HepG2 (cell line): Measurements from ENCODE around the gene C1RL. TPM values are rescaled to one million over a fixed set of nuclear protein-coding genes. Genes with fewer than 3 reads are reported as not detected.

Experiments
- ATAC-seq: fragments of 200-7000 bp; cut with Tn5 transposase; 3 replicates; pipeline ENCODE4 v1.9.1; 2020; ENCODE audit warnings: mild to moderate bottlenecking, moderate library complexity
- BruUV-seq: library from RNA; stranded (reverse); fragments of 400-500 nt; replicated peaks from 2 replicates; lab custom pipeline; 2021; lab: Mats Ljungman, UMichigan
- CTCF ChIA-PET: fragments of 300-600 bp; formaldehyde crosslinking; extraction: SDS; loops from one replicate; lab custom pipeline; 2021; ENCODE audit warnings: low total read pairs, inconsistent platforms, low intra/inter-chr PET ratio; lab: Yijun Ruan, JAX
- POLR2A ChIA-PET: fragments of 350-600 bp; sonication (Branson Sonifier 250); formaldehyde crosslinking; loops from one replicate; lab custom pipeline; 2020; ENCODE audit warnings: antibody characterized with exemption, inconsistent platforms; lab: Yijun Ruan, JAX
- DNase-seq: peaks from one replicate; pipeline ENCODE4 v3.0.0-alpha.2; 2015; ENCODE audit warnings: low spot score
- FAIRE-seq: peaks from 3 replicates; lab custom pipeline; 2011; peaks lifted over from hg19 to GRCh38; lab: Jason Lieb, UNC
- H2AFZ ChIP-seq: one replicate; pipeline ENCODE4 v1.6.1; 2011; ENCODE audit warnings: low read length, inconsistent platforms
- H3K27ac ChIP-seq: fragments of 300-600 bp; 3 replicates; pipeline ENCODE4 v1.8.0; 2011; ENCODE audit warnings: mixed run types, mild to moderate bottlenecking, mixed read lengths, low read length, inconsistent platforms; ENCODE audit not compliant: insufficient read depth; ENCODE audit errors: extremely low read length
- H3K27me3 ChIP-seq, 2 experiments: fragments of 200-600 bp in 1 of 2; 2 replicates in 1 of 2; 3 replicates in 1 of 2; pipeline versions ENCODE4 v1.6.0 to v1.8.0; 2011; ENCODE audit warnings: low read length in 2 of 2, mild to moderate bottlenecking in 2 of 2, moderate library complexity in 2 of 2, inconsistent platforms in 1 of 2; ENCODE audit not compliant: insufficient read depth in 2 of 2, control insufficient read depth in 1 of 2
- H3K36me3 ChIP-seq, 2 experiments: fragments of 200-600 bp in 1 of 2; replicated peaks in 1 of 2; 2 replicates in 1 of 2; 3 replicates in 1 of 2; pipeline versions ENCODE4 v1.5.1 to v1.8.0; 2011; ENCODE audit warnings: low read length in 2 of 2, inconsistent platforms in 1 of 2; ENCODE audit not compliant: insufficient read depth in 2 of 2, control insufficient read depth in 1 of 2
- H3K4me1 ChIP-seq: 2 replicates; pipeline ENCODE4 v1.5.1; 2012; ENCODE audit warnings: low read length, inconsistent platforms; ENCODE audit not compliant: insufficient read depth
- H3K4me2 ChIP-seq: 2 replicates; pipeline ENCODE4 v1.6.0; 2011; ENCODE audit warnings: low read depth, low read length, inconsistent platforms
- H3K4me3 ChIP-seq, 3 experiments: fragments of 200-600 bp in 1 of 3; sonication (generic), shearing (Covaris generic) in 1 of 3; replicated peaks in 1 of 3; 2 replicates each; pipeline ENCODE4 v1.5.1; 2011 to 2016; ENCODE audit warnings: low read length in 3 of 3, inconsistent platforms in 2 of 3, low read depth in 2 of 3, mild to moderate bottlenecking in 2 of 3, control low read depth in 1 of 3, mixed read lengths in 1 of 3; ENCODE audit not compliant: insufficient read depth in 1 of 3
- H3K79me2 ChIP-seq: one replicate; pipeline ENCODE4 v1.6.1; 2011; ENCODE audit warnings: low read length, inconsistent platforms; ENCODE audit not compliant: insufficient read depth
- H3K9ac ChIP-seq: 2 replicates; pipeline ENCODE4 v1.6.0; 2011; ENCODE audit warnings: mild to moderate bottlenecking, low read depth, low read length, inconsistent platforms; ENCODE audit not compliant: insufficient read depth
- H3K9me3 ChIP-seq: 2 replicates; pipeline ENCODE4 v1.5.1; 2012; ENCODE audit warnings: mild to moderate bottlenecking, low read length
- H4K20me1 ChIP-seq: 2 replicates; pipeline ENCODE4 v1.6.0; 2011; ENCODE audit warnings: inconsistent platforms, mild to moderate bottlenecking, low read length, moderate library complexity; ENCODE audit not compliant: insufficient read depth
- EED ChIP-seq: sonication (generic); formaldehyde crosslinking; IDR thresholded peaks from 2 replicates; pipeline ENCODE4 v1.5.0; 2020; ENCODE audit warnings: mild to moderate bottlenecking, missing genetic modification reagents
- KMT2A ChIP-seq: sonication (generic); formaldehyde crosslinking; IDR thresholded peaks from 2 replicates; pipeline ENCODE4 v1.4.0; 2020; ENCODE audit warnings: missing genetic modification reagents
- MIER3 ChIP-seq: IDR thresholded peaks from 2 replicates; pipeline ENCODE4 v1.6.1; 2016; ENCODE audit warnings: missing compliant biosample characterization, borderline replicate concordance
- NCOA2 ChIP-seq: sonication (generic); formaldehyde crosslinking; IDR thresholded peaks from 2 replicates; pipeline ENCODE4 v1.8.0; 2022; ENCODE audit warnings: inconsistent platforms
- TGIF2 ChIP-seq: IDR thresholded peaks from 2 replicates; pipeline ENCODE4 v1.6.1; 2016; ENCODE audit warnings: control low read depth, missing compliant biosample characterization
- ZFP90 ChIP-seq: sonication (generic); formaldehyde crosslinking; IDR thresholded peaks from 2 replicates; pipeline ENCODE4 v1.8.0; 2022; ENCODE audit warnings: missing genetic modification reagents, mild to moderate bottlenecking, inconsistent platforms, borderline replicate concordance
- ZKSCAN8 ChIP-seq: IDR thresholded peaks from 2 replicates; pipeline ENCODE4 v1.6.1; 2016; ENCODE audit warnings: borderline replicate concordance, missing genetic modification reagents, missing compliant biosample characterization
- WGBS: methylation state at CpG from one replicate; pipeline ENCODE4 v1.1.6; 2017; ENCODE audit warnings: low lambda C conversion rate; 5-methylcytosine and 5-hydroxymethylcytosine counted together
- in situ Hi-C: cut with HindIII; loops from 2 replicates; pipeline ENCODE4 v1.10.0; 2017; ENCODE audit warnings: low pct_unique_long_range_greater_than_20kb; ENCODE audit not compliant: extremely low pct_ligation_motif_present
- intact Hi-C: fragments of 100-400 bp; cut with micrococcal nuclease; formaldehyde crosslinking; loops from one replicate; pipeline ENCODE4 v1.10.0; 2022; ENCODE audit not compliant: unreplicated experiment
- polyA plus RNA-seq, 8 experiments: library from polyadenylated mRNA; depleted of rRNA in 3 of 8; stranded (reverse) in 7 of 8; unstranded in 1 of 8; fragments of >200 nt; fragmentation: Illumina TruSeq in 4 of 8; extraction: Trizol in 4 of 8; gene quantifications; 2 replicates each; pipeline versions ENCODE4 v1.2.1 to v1.2.3, GENCODE V29; 2011 to 2016; ENCODE audit warnings: low read depth in 4 of 8, missing spikeins in 1 of 8, mixed read lengths in 1 of 8; ENCODE audit not compliant: insufficient read depth in 1 of 8
- total RNA-seq, 5 experiments: library from RNA; depleted of rRNA; stranded (reverse); fragments of >200 nt; fragmentation: Illumina TruSeq; extraction: Trizol; gene quantifications; 2 replicates each; pipeline ENCODE4 v1.2.3, GENCODE V29; 2016; ENCODE audit warnings: low read depth in 1 of 5
- TF ChIP-seq, protein P1 (sequence below): sonication (generic); formaldehyde crosslinking; IDR thresholded peaks from 2 replicates; pipeline ENCODE4 v1.8.0; 2022; ENCODE audit warnings: missing genetic modification reagents, mild to moderate bottlenecking, borderline replicate concordance
- TF ChIP-seq, protein P2 (sequence below): sonication (generic); formaldehyde crosslinking; IDR thresholded peaks from 2 replicates; pipeline ENCODE4 v1.5.1; 2020; ENCODE audit warnings: mild to moderate bottlenecking, missing genetic modification reagents, moderate library complexity
- TF ChIP-seq, protein P3 (sequence below): sonication (generic); formaldehyde crosslinking; IDR thresholded peaks from 2 replicates; pipeline ENCODE4 v1.4.0; 2020; ENCODE audit warnings: missing genetic modification reagents
- TF ChIP-seq, protein P4 (sequence below): sonication (generic); formaldehyde crosslinking; IDR thresholded peaks from 2 replicates; pipeline ENCODE4 v1.8.0; 2023; ENCODE audit warnings: mild to moderate bottlenecking, missing genetic modification reagents
- TF ChIP-seq, protein P5 (sequence below): IDR thresholded peaks from 2 replicates; pipeline ENCODE4 v1.6.1; 2018; ENCODE audit warnings: missing genetic modification reagents, mild to moderate bottlenecking, missing compliant biosample characterization
- TF ChIP-seq, protein P6 (sequence below): sonication (generic); formaldehyde crosslinking; IDR thresholded peaks from 2 replicates; pipeline ENCODE4 v1.8.0; 2022; ENCODE audit warnings: low read depth, missing genetic modification reagents

C1RL gene
- total and polyA plus RNA-seq, 2 of the 13 experiments (the other 11 are each of a cell fraction or from before 2014, with no cell fraction given): 28.9 to 53.1 TPM

DNA sequence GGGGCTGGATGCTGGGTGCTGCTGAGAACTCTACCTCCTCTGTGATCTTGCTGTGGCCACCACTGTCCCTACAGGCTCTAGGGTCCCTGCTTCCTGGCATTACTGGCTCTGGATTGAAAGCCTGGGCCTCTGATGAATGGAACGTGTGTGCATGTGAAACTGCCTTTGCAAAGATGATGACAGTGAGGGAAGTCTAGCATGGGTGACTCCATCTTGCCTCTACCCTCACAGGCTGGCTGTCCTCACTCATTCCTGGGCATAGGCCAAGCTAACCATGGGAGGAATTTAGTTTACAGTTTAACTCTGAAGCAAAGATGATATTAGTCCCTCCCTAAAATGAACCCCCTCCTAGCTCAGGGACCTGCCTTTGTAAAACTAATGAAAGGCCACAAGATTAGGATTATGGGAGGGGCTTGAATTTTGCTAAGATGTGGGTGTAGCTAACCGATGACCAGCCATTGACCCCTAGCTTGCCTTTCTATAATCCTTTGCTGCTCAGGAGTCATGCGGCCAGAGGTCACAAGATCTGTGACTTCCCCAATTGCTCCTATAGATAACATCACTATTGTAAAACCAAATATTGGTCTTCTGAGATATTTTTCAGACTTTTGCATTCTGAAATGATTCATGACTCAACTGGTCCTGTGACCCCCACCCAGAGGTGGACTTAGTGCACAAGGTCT, 50.7 kb downstream of the C1RL start:
- peak; percentile 63 for FAIRE-seq
- H3K4me2 ChIP-seq: no peak overlapping the region
- TF ChIP-seq KMT2A (no peak), TGIF2 (CRISPR knock-in tag) (no peak), ZFP90 (no peak), MIER3 (no peak), ZKSCAN8 (CRISPR knock-in tag) (no peak), EED (CRISPR knock-in tag) (no peak), NCOA2 (no peak)
- TF ChIP-seq, protein P1, sequence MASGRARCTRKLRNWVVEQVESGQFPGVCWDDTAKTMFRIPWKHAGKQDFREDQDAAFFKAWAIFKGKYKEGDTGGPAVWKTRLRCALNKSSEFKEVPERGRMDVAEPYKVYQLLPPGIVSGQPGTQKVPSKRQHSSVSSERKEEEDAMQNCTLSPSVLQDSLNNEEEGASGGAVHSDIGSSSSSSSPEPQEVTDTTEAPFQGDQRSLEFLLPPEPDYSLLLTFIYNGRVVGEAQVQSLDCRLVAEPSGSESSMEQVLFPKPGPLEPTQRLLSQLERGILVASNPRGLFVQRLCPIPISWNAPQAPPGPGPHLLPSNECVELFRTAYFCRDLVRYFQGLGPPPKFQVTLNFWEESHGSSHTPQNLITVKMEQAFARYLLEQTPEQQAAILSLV (CRISPR knock-in tag): no peak
- TF ChIP-seq, protein P2, sequence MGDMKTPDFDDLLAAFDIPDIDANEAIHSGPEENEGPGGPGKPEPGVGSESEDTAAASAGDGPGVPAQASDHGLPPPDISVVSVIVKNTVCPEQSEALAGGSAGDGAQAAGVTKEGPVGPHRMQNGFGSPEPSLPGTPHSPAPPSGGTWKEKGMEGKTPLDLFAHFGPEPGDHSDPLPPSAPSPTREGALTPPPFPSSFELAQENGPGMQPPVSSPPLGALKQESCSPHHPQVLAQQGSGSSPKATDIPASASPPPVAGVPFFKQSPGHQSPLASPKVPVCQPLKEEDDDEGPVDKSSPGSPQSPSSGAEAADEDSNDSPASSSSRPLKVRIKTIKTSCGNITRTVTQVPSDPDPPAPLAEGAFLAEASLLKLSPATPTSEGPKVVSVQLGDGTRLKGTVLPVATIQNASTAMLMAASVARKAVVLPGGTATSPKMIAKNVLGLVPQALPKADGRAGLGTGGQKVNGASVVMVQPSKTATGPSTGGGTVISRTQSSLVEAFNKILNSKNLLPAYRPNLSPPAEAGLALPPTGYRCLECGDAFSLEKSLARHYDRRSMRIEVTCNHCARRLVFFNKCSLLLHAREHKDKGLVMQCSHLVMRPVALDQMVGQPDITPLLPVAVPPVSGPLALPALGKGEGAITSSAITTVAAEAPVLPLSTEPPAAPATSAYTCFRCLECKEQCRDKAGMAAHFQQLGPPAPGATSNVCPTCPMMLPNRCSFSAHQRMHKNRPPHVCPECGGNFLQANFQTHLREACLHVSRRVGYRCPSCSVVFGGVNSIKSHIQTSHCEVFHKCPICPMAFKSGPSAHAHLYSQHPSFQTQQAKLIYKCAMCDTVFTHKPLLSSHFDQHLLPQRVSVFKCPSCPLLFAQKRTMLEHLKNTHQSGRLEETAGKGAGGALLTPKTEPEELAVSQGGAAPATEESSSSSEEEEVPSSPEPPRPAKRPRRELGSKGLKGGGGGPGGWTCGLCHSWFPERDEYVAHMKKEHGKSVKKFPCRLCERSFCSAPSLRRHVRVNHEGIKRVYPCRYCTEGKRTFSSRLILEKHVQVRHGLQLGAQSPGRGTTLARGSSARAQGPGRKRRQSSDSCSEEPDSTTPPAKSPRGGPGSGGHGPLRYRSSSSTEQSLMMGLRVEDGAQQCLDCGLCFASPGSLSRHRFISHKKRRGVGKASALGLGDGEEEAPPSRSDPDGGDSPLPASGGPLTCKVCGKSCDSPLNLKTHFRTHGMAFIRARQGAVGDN (CRISPR knock-in tag): peak; percentile 22; the same call in 1 of the 2 replicates
- TF ChIP-seq, protein P3, sequence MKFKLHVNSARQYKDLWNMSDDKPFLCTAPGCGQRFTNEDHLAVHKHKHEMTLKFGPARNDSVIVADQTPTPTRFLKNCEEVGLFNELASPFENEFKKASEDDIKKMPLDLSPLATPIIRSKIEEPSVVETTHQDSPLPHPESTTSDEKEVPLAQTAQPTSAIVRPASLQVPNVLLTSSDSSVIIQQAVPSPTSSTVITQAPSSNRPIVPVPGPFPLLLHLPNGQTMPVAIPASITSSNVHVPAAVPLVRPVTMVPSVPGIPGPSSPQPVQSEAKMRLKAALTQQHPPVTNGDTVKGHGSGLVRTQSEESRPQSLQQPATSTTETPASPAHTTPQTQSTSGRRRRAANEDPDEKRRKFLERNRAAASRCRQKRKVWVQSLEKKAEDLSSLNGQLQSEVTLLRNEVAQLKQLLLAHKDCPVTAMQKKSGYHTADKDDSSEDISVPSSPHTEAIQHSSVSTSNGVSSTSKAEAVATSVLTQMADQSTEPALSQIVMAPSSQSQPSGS: no peak
- TF ChIP-seq, protein P4, sequence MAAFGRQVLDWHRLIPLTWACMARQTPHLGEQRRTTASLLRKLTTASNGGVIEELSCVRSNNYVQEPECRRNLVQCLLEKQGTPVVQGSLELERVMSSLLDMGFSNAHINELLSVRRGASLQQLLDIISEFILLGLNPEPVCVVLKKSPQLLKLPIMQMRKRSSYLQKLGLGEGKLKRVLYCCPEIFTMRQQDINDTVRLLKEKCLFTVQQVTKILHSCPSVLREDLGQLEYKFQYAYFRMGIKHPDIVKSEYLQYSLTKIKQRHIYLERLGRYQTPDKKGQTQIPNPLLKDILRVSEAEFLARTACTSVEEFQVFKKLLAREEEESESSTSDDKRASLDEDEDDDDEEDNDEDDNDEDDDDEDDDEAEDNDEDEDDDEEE: no peak
- TF ChIP-seq, protein P5, sequence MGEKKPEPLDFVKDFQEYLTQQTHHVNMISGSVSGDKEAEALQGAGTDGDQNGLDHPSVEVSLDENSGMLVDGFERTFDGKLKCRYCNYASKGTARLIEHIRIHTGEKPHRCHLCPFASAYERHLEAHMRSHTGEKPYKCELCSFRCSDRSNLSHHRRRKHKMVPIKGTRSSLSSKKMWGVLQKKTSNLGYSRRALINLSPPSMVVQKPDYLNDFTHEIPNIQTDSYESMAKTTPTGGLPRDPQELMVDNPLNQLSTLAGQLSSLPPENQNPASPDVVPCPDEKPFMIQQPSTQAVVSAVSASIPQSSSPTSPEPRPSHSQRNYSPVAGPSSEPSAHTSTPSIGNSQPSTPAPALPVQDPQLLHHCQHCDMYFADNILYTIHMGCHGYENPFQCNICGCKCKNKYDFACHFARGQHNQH (CRISPR knock-in tag): no peak
- TF ChIP-seq, protein P6, sequence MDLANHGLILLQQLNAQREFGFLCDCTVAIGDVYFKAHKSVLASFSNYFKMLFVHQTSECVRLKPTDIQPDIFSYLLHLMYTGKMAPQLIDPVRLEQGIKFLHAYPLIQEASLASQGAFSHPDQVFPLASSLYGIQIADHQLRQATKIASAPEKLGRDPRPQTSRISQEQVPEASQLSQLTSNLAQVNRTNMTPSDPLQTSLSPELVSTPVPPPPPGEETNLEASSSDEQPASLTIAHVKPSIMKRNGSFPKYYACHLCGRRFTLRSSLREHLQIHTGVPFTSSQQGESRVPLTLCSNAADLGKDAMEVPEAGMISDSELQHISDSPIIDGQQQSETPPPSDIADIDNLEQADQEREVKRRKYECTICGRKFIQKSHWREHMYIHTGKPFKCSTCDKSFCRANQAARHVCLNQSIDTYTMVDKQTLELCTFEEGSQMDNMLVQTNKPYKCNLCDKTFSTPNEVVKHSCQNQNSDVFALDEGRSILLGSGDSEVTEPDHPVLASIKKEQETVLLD (CRISPR knock-in tag): no peak

More for the DNA sequence above, 50.7 kb downstream of the C1RL start:
- POLR2A ChIA-PET: interaction anchor here (0.9 to 2.0 kb wide), 4 partner anchors 9 to 114 kb away, joined by 3 to 14 read pairs (median 7); partner anchors contain the start of genes C12orf57, C1RL and RNU7-1
- intact Hi-C loops (no loop called here), in situ Hi-C loops (loop anchor here (5.0 kb wide), 1 partner anchor 34 kb away; the partner anchor contains the start of gene C1R)
- DNase-seq (peak; percentile 53), ATAC-seq (no peak; the same call in 2 of the 3 replicates)
- H3K4me3 ChIP-seq: no peak overlapping the region
- no peak overlapping the region for H3K9ac ChIP-seq
- no peaks in the 10 kb centered on the region for H3K9me3 ChIP-seq
- H3K27me3 ChIP-seq: no peaks in the 10 kb centered on the region
- WGBS: 6% methylated on average over 3 of the region's 3 CpGs
- no peaks in the 10 kb centered on the region for H4K20me1 ChIP-seq
- CTCF ChIA-PET: no interaction called here
- H3K4me1 ChIP-seq: peaks cover 64% of the 10 kb centered on the region
- H3K27ac ChIP-seq: no peak overlapping the region
- H3K36me3 ChIP-seq: no peaks in the 10 kb centered on the region
- H3K79me2 ChIP-seq: no peaks in the 10 kb centered on the region
- BruUV-seq: no TSS peak
- no peak overlapping the region for H2AFZ ChIP-seq
